Breast epithelium (tissue), 4 donors: ENCODE data around the gene RIMBP2. TPM values are rescaled to one million over a fixed set of nuclear protein-coding genes. Genes with fewer than 3 reads are reported as not detected.

Experiments
- DNase-seq, 2 donors: peaks; one replicate each; pipeline ENCODE4 v3.0.0-alpha.2; 2019; ENCODE audit warnings: low spot score in 2 of 2
- H3K27ac ChIP-seq, 2 donors: fragments of 200-600 bp; sonication (generic) in 1 of 2; one replicate each; pipeline ENCODE4 v1.5.1; 2016 to 2019; ENCODE audit warnings: mild to moderate bottlenecking in 1 of 2
- H3K27me3 ChIP-seq, 2 donors: fragments of 200-600 bp; sonication (generic) in 1 of 2; one replicate each; pipeline versions ENCODE4 v1.5.1 to v1.6.0; 2017 to 2019; ENCODE audit warnings: control low read depth in 1 of 2, mild to moderate bottlenecking in 1 of 2
- H3K36me3 ChIP-seq: fragments of 200-600 bp; one replicate; pipeline ENCODE4 v1.5.1; 2019
- H3K4me1 ChIP-seq, 2 donors: fragments of 200-600 bp; sonication (generic); one replicate each; pipeline ENCODE4 v1.5.1; 2016 to 2019; ENCODE audit warnings: control low read depth in 1 of 2
- H3K4me3 ChIP-seq, 3 donors: fragments of 200-600 bp; sonication (generic); 1 replicate in 2 of 3; 2 replicates in 1 of 3; pipeline ENCODE4 v1.5.1; 2016 to 2019; ENCODE audit warnings: mild to moderate bottlenecking in 3 of 3, moderate library complexity in 2 of 3
- H3K9me3 ChIP-seq, 2 donors: fragments of 200-600 bp; sonication (generic) in 1 of 2; one replicate each; pipeline ENCODE4 v1.5.1; 2016 to 2019; ENCODE audit warnings: control low read depth in 1 of 2
- CTCF ChIP-seq, 3 donors: fragments of 450-650 bp; IDR thresholded peaks; one replicate each; pipeline ENCODE4 v1.5.1; 2016 to 2017; ENCODE audit warnings: antibody characterized with exemption in 3 of 3, mild to moderate bottlenecking in 3 of 3, moderate library complexity in 3 of 3
- POLR2A ChIP-seq: fragments of 450-650 bp; IDR thresholded peaks from one replicate; pipeline ENCODE4 v1.6.1; 2016; ENCODE audit warnings: antibody characterized with exemption, mild to moderate bottlenecking, moderate library complexity
- POLR2AphosphoS5 ChIP-seq, 3 donors: sonication (generic); formaldehyde crosslinking; IDR thresholded peaks; one replicate each; pipeline ENCODE4 v1.6.1; 2017; ENCODE audit warnings: antibody characterized with exemption in 3 of 3
- intact Hi-C: fragments of 100-400 bp; cut with DNase I; formaldehyde crosslinking; loops from one replicate; pipeline ENCODE4 v1.15.1; 2023; ENCODE audit warnings: low total_unique reads
- total RNA-seq, 3 donors: library from RNA; depleted of rRNA; stranded (reverse); fragments of >200 nt; gene quantifications; one replicate each; pipeline ENCODE4 v1.1.0, GENCODE V29; 2016

The RIMBP2 gene
- total RNA-seq, 3 donors from 2014 or later, result under 0.01 to 0.59 (median under 0.01) TPM

GRCh38 chr12:130474599-130475269 lies 241.4 kb downstream of the RIMBP2 start:
- intact Hi-C loops, result no loop called here
- Histone ChIP-seq H3K36me3 (no peaks in the 10 kb centered on the region), H3K27me3 (no peaks in the 10 kb centered on the region), H3K4me3 (no peak overlapping the region), H3K27ac (no peak overlapping the region), H3K4me1 (no peaks in the 10 kb centered on the region), H3K9me3 (peaks cover 0 to 2% of the 10 kb centered on the region in 2 donors)
- TF ChIP-seq POLR2A (no peak), POLR2AphosphoS5 (IDR thresholded peaks at IDR 0.05) (no peak), CTCF (IDR thresholded peaks at IDR 0.05) (no peak)
- DNase-seq, result no peak

GRCh38 chr12:130473266-130473665 lies 242.8 kb downstream of the RIMBP2 start:
- Histone ChIP-seq H3K27ac (no peak overlapping the region), H3K9me3 (peaks cover 10 to 15% of the 10 kb centered on the region in 2 donors), H3K4me3 (no peak overlapping the region), H3K27me3 (no peaks in the 10 kb centered on the region), H3K4me1 (no peaks in the 10 kb centered on the region), H3K36me3 (no peaks in the 10 kb centered on the region)
- intact Hi-C loops, result no loop called here
- TF ChIP-seq POLR2AphosphoS5 (IDR thresholded peaks at IDR 0.05) (no peak), CTCF (IDR thresholded peaks at IDR 0.05) (no peak), POLR2A (no peak)
- DNase-seq, result no peak

GRCh38 chr12:130470969-130471368 lies 245.1 kb downstream of the RIMBP2 start:
- H3K27me3 ChIP-seq, result no peaks in the 10 kb centered on the region
- no peak for DNase-seq

GRCh38 chr12:130469552-130469951 lies 246.5 kb downstream of the RIMBP2 start:
- DNase-seq, result no peak
- intact Hi-C loops, result no loop called here
- peaks cover 19 to 28% of the 10 kb centered on the region in 2 donors for H3K9me3 ChIP-seq
- no peaks in the 10 kb centered on the region for H3K4me1 ChIP-seq
- no peaks in the 10 kb centered on the region for H3K27me3 ChIP-seq
- no peak overlapping the region for H3K27ac ChIP-seq
- TF ChIP-seq CTCF (IDR thresholded peaks at IDR 0.05) (no peak), POLR2A (no peak), POLR2AphosphoS5 (IDR thresholded peaks at IDR 0.05) (no peak)
- no peaks in the 10 kb centered on the region for H3K36me3 ChIP-seq
- no peak overlapping the region for H3K4me3 ChIP-seq

More at GRCh38 chr12:130470969-130471368, 245.1 kb downstream of the RIMBP2 start:
- Histone ChIP-seq H3K36me3 (no peaks in the 10 kb centered on the region), H3K9me3 (peaks cover 19 to 28% of the 10 kb centered on the region in 2 donors), H3K4me1 (no peaks in the 10 kb centered on the region), H3K27ac (no peak overlapping the region), H3K4me3 (no peak overlapping the region)
- intact Hi-C loops, result no loop called here
- TF ChIP-seq POLR2A (no peak), POLR2AphosphoS5 (IDR thresholded peaks at IDR 0.05) (no peak), CTCF (IDR thresholded peaks at IDR 0.05) (no peak)

GRCh38 chr12:130468700-130469245 lies 247.3 kb downstream of the RIMBP2 start:
- Histone ChIP-seq H3K9me3 (peaks cover 19 to 28% of the 10 kb centered on the region in 2 donors), H3K4me1 (no peaks in the 10 kb centered on the region)

More at GRCh38 chr12:130468700-130469245, 247.3 kb downstream of the RIMBP2 start:
- no peak for TF ChIP-seq POLR2AphosphoS5 (IDR thresholded peaks at IDR 0.05)
- no peak for TF ChIP-seq POLR2A
- no peak for TF ChIP-seq CTCF (IDR thresholded peaks at IDR 0.05)
- Histone ChIP-seq H3K36me3 (no peaks in the 10 kb centered on the region), H3K4me3 (no peak overlapping the region), H3K27ac (no peak overlapping the region), H3K27me3 (no peaks in the 10 kb centered on the region)
- intact Hi-C loops, result no loop called here
- no peak for DNase-seq
